H1 (cell line): ENCODE results near the gene FAM114A2. TPM values are rescaled to one million over a fixed set of nuclear protein-coding genes. Genes with fewer than 3 reads are reported as not detected.

ENCODE experiments used
- CTCF ChIA-PET: fragments of 300-600 bp; sonication (Branson Sonifier 250); formaldehyde crosslinking; loops from one replicate; lab custom pipeline; 2021; ENCODE audit not compliant: partially characterized antibody; lab: Charles Lee
- POLR2A ChIA-PET: fragments of 300-600 bp; sonication (Branson Sonifier 250); formaldehyde crosslinking; loops from one replicate; lab custom pipeline; 2021; ENCODE audit warnings: inconsistent platforms; ENCODE audit not compliant: partially characterized antibody; lab: Charles Lee
- DNase-seq, 2 experiments: peaks; one replicate each; pipeline versions ENCODE4 v3.0.0 to v3.0.0-alpha.2; 2010 to 2022; ENCODE audit warnings: low spot score in 2 of 2, low read depth in 1 of 2, mixed read lengths in 1 of 2
- FAIRE-seq: peaks from 2 replicates; lab custom pipeline; 2011; peaks lifted over from hg19 to GRCh38; lab: Jason Lieb, UNC
- H2AFZ ChIP-seq: 2 replicates; pipeline ENCODE4 v1.8.1; 2012; ENCODE audit warnings: low read length, inconsistent platforms
- H2AK5ac ChIP-seq: 2 replicates; pipeline ENCODE4 v1.6.1; 2013; ENCODE audit warnings: low read depth, low read length
- H2BK120ac ChIP-seq: replicated peaks from 2 replicates; pipeline ENCODE3; 2013; ENCODE audit warnings: low read depth, low read length, inconsistent platforms
- H2BK12ac ChIP-seq: 2 replicates; pipeline ENCODE4 v1.6.1; 2013; ENCODE audit warnings: low read depth, low read length
- H2BK15ac ChIP-seq: 2 replicates; pipeline ENCODE4 v1.6.1; 2013; ENCODE audit warnings: low read length
- H2BK20ac ChIP-seq: 2 replicates; pipeline ENCODE4 v1.6.1; 2013; ENCODE audit warnings: low read length
- H2BK5ac ChIP-seq: 2 replicates; pipeline ENCODE4 v1.6.1; 2013; ENCODE audit warnings: low read depth, low read length
- H3K14ac ChIP-seq: 2 replicates; pipeline ENCODE4 v1.6.1; 2013; ENCODE audit warnings: inconsistent platforms; ENCODE audit not compliant: insufficient read length
- H3K18ac ChIP-seq: 2 replicates; pipeline ENCODE4 v1.6.1; 2013; ENCODE audit warnings: low read length; ENCODE audit errors: extremely low read depth
- H3K23ac ChIP-seq: 2 replicates; pipeline ENCODE4 v1.6.1; 2013; ENCODE audit warnings: inconsistent platforms; ENCODE audit not compliant: insufficient read length
- H3K23me2 ChIP-seq: 2 replicates; pipeline ENCODE4 v1.6.1; 2013; ENCODE audit warnings: low read depth, low read length
- H3K27ac ChIP-seq: 2 replicates; pipeline ENCODE4 v1.6.1; 2011; ENCODE audit warnings: low read depth, low read length, inconsistent platforms
- H3K27me3 ChIP-seq, 4 experiments: replicated peaks in 1 of 4; 1 replicate in 1 of 4; 2 replicates in 3 of 4; pipeline versions ENCODE4 v1.6.1 to v1.8.1; 2011 to 2013; ENCODE audit warnings: low read length in 3 of 4, mild to moderate bottlenecking in 3 of 4, inconsistent platforms in 2 of 4, mixed read lengths in 2 of 4, moderate library complexity in 1 of 4; ENCODE audit not compliant: control insufficient read depth in 3 of 4, insufficient read depth in 3 of 4; ENCODE audit errors: extremely low read depth in 1 of 4
- H3K36me3 ChIP-seq, 4 experiments: 2 replicates each; pipeline versions ENCODE4 v1.6.1 to v1.8.1; 2011 to 2013; ENCODE audit warnings: mild to moderate bottlenecking in 4 of 4, low read length in 3 of 4, moderate library complexity in 2 of 4, control low read depth in 1 of 4, inconsistent platforms in 1 of 4; ENCODE audit not compliant: insufficient read depth in 4 of 4, control insufficient read depth in 2 of 4
- H3K4ac ChIP-seq: replicated peaks from 2 replicates; pipeline ENCODE3; 2013; ENCODE audit warnings: low read length, low read depth, mixed read lengths, inconsistent platforms; ENCODE audit not compliant: insufficient read length
- H3K4me1 ChIP-seq, 4 experiments: replicated peaks in 1 of 4; 1 replicate in 1 of 4; 2 replicates in 3 of 4; pipeline versions ENCODE4 v1.6.1 to v1.8.1; 2011 to 2013; ENCODE audit warnings: low read length in 3 of 4, inconsistent platforms in 2 of 4, mixed read lengths in 1 of 4; ENCODE audit not compliant: insufficient read depth in 4 of 4, control insufficient read depth in 3 of 4
- H3K4me2 ChIP-seq, 2 experiments: 2 replicates each; pipeline versions ENCODE4 v1.6.1 to v1.8.1; 2011 to 2013; ENCODE audit warnings: low read depth in 2 of 2, low read length in 2 of 2, control low read depth in 1 of 2, inconsistent platforms in 1 of 2, mild to moderate bottlenecking in 1 of 2; ENCODE audit not compliant: insufficient read depth in 1 of 2
- H3K4me3 ChIP-seq, 4 experiments: fragments of 200-600, 300-600 bp in 1 of 4; sonication (generic), shearing (Covaris generic), sonication (Bioruptor Twin) in 1 of 4; 2 replicates each; pipeline versions ENCODE4 v1.5.1 to v1.8.1; 2011 to 2016; ENCODE audit warnings: low read length in 4 of 4, low read depth in 3 of 4, control low read depth in 2 of 4, inconsistent platforms in 2 of 4, mild to moderate bottlenecking in 2 of 4, mixed read lengths in 1 of 4, moderate library complexity in 1 of 4; ENCODE audit not compliant: insufficient read depth in 2 of 4; ENCODE audit errors: extremely low read depth in 1 of 4
- H3K56ac ChIP-seq: replicated peaks from 2 replicates; pipeline ENCODE3; 2013; ENCODE audit warnings: low read depth, mild to moderate bottlenecking, mixed read lengths, low read length, inconsistent platforms; ENCODE audit not compliant: insufficient read length
- H3K79me1 ChIP-seq: 2 replicates; pipeline ENCODE4 v1.6.1; 2013; ENCODE audit warnings: low read depth, low read length, control low read depth
- H3K79me2 ChIP-seq, 2 experiments: 2 replicates each; pipeline versions ENCODE4 v1.6.1 to v1.8.1; 2012 to 2013; ENCODE audit warnings: low read length in 2 of 2, mild to moderate bottlenecking in 2 of 2, inconsistent platforms in 1 of 2; ENCODE audit not compliant: insufficient read depth in 2 of 2, control insufficient read depth in 1 of 2
- H3K9ac ChIP-seq, 4 experiments: replicated peaks in 1 of 4; 1 replicate in 1 of 4; 2 replicates in 3 of 4; pipeline versions ENCODE4 v1.6.1 to v1.8.1; 2011 to 2013; ENCODE audit warnings: low read depth in 3 of 4, low read length in 3 of 4, control low read depth in 2 of 4, mild to moderate bottlenecking in 2 of 4, moderate library complexity in 2 of 4, inconsistent platforms in 1 of 4; ENCODE audit errors: extremely low read depth in 1 of 4
- H3K9me3 ChIP-seq, 2 experiments: 2 replicates each; pipeline versions ENCODE4 v1.6.1 to v1.8.1; 2012 to 2013; ENCODE audit warnings: mild to moderate bottlenecking in 2 of 2, moderate library complexity in 2 of 2, control low read depth in 1 of 2, inconsistent platforms in 1 of 2, low read depth in 1 of 2, low read length in 1 of 2, mixed read lengths in 1 of 2; ENCODE audit not compliant: insufficient read depth in 2 of 2
- H4K20me1 ChIP-seq, 2 experiments: replicated peaks in 1 of 2; 2 replicates each; pipeline versions ENCODE3 to v1.8.1; 2011 to 2013; ENCODE audit warnings: inconsistent platforms in 2 of 2, low read length in 2 of 2, mild to moderate bottlenecking in 1 of 2; ENCODE audit not compliant: insufficient read depth in 2 of 2, control insufficient read depth in 1 of 2
- H4K5ac ChIP-seq: 2 replicates; pipeline ENCODE4 v1.6.1; 2013; ENCODE audit warnings: low read length, low read depth, mixed read lengths, inconsistent platforms; ENCODE audit not compliant: insufficient read length
- H4K8ac ChIP-seq: 2 replicates; pipeline ENCODE4 v1.8.0; 2013; ENCODE audit warnings: mild to moderate bottlenecking, moderate library complexity, low read length, inconsistent platforms; ENCODE audit not compliant: insufficient read depth; ENCODE audit errors: extremely low read depth
- H4K91ac ChIP-seq: replicated peaks from 2 replicates; pipeline ENCODE3; 2013; ENCODE audit warnings: low read length, mixed read lengths, inconsistent platforms; ENCODE audit not compliant: insufficient read length
- BRCA1 ChIP-seq: IDR thresholded peaks from 2 replicates; pipeline ENCODE4 v1.6.1; 2012; ENCODE audit warnings: low read depth, low read length, improper control_type of control experiment
- SP4 ChIP-seq: IDR thresholded peaks from 2 replicates; pipeline ENCODE4 v1.6.1; 2012; ENCODE audit warnings: low read length, inconsistent platforms
- SUZ12 ChIP-seq: fragments of 200-600 bp; sonication (generic); IDR thresholded peaks from 2 replicates; pipeline ENCODE4 v1.6.1; 2012; ENCODE audit warnings: mild to moderate bottlenecking, inconsistent platforms, low read length, moderate library complexity, mixed read lengths
- YY1 ChIP-seq: IDR thresholded peaks from 2 replicates; pipeline ENCODE4 v1.6.1; 2011; ENCODE audit warnings: low read depth, mild to moderate bottlenecking, low read length
- WGBS, 2 experiments: shearing (Covaris generic) in 1 of 2; methylation state at CpG; one replicate each; pipeline versions ENCODE4 v1.1.6 to v1.1.7; 2013 to 2015; ENCODE audit warnings: low lambda C conversion rate in 2 of 2, mixed read lengths in 2 of 2, inconsistent platforms in 1 of 2, low coverage in 1 of 2, missing lambda C conversion rate in 1 of 2; ENCODE audit not compliant: insufficient replicate concordance in 2 of 2, insufficient coverage in 1 of 2, insufficient read length in 1 of 2; ENCODE audit errors: extremely low coverage in 1 of 2, missing lambda C conversion rate in 1 of 2; 5-methylcytosine and 5-hydroxymethylcytosine counted together
- polyA plus RNA-seq, 7 experiments: library from polyadenylated mRNA; depleted of rRNA in 3 of 7; stranded (reverse) in 5 of 7; unstranded in 2 of 7; fragments of >200 nt in 5 of 7; fragments of 200-250 nt in 2 of 7; gene quantifications; 1 replicate in 5 of 7; 2 replicates in 1 of 7; 4 replicates in 1 of 7; pipeline versions ENCODE4 v1.2.1 to v1.2.3, GENCODE V29; 2011 to 2013; ENCODE audit warnings: missing spikeins in 2 of 7, mixed read lengths in 2 of 7
- total RNA-seq: library from RNA; stranded (reverse); fragmentation: NEBNext Ultra II Directional; extraction: Animal tissue kit (Norgen Biotek cat#: 25700); gene quantifications from 2 replicates; pipeline ENCODE4 v1.2.1, GENCODE V29; 2021
- TF ChIP-seq, protein P1 (sequence below): IDR thresholded peaks from 2 replicates; pipeline ENCODE4 v1.6.1; 2012; ENCODE audit warnings: low read length, inconsistent platforms
- TF ChIP-seq, protein P2 (sequence below), 3 experiments: IDR thresholded peaks; 1 replicate in 2 of 3; 2 replicates in 1 of 3; pipeline versions ENCODE4 v1.5.1 to v1.6.1; 2011; ENCODE audit warnings: low read length in 3 of 3, mild to moderate bottlenecking in 3 of 3, inconsistent platforms in 2 of 3, low read depth in 1 of 3, moderate library complexity in 1 of 3; ENCODE audit not compliant: insufficient read depth in 1 of 3; ENCODE audit errors: control extremely low read depth in 1 of 3

The FAM114A2 gene
- total and polyA plus RNA-seq, 2 of the 8 experiments (the other 6 are each of a cell fraction or from before 2014, with no cell fraction given) = 3.8 to 9.2 TPM

DNA sequence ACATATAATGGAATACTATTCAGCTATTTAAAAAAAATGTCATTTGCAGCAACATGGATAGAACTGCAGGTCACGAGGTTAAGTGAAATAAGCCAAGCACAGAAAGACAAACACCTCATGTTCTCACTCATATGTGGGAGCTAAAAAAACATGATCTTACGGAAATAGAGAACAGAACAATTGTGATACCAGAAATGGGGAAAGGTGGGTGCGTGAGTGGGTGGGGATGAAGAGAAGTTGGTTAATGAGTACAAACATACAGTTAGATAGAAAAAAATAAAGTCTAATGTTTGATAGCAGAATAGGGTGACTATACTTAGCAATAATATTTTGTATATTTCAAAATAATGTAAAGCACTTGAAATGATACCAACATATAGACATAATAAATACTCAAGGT, 38.7 kb downstream of the FAM114A2 start:
- no peak overlapping the region for H2BK5ac ChIP-seq
- H3K4me2 ChIP-seq = no peak overlapping the region
- no peak overlapping the region for H2AK5ac ChIP-seq
- no peak overlapping the region for H3K4me3 ChIP-seq
- no peak for TF ChIP-seq SUZ12
- TF ChIP-seq, protein P1, sequence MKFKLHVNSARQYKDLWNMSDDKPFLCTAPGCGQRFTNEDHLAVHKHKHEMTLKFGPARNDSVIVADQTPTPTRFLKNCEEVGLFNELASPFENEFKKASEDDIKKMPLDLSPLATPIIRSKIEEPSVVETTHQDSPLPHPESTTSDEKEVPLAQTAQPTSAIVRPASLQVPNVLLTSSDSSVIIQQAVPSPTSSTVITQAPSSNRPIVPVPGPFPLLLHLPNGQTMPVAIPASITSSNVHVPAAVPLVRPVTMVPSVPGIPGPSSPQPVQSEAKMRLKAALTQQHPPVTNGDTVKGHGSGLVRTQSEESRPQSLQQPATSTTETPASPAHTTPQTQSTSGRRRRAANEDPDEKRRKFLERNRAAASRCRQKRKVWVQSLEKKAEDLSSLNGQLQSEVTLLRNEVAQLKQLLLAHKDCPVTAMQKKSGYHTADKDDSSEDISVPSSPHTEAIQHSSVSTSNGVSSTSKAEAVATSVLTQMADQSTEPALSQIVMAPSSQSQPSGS = no peak
- TF ChIP-seq SP4 = no peak
- no peak for TF ChIP-seq YY1
- TF ChIP-seq, protein P2, sequence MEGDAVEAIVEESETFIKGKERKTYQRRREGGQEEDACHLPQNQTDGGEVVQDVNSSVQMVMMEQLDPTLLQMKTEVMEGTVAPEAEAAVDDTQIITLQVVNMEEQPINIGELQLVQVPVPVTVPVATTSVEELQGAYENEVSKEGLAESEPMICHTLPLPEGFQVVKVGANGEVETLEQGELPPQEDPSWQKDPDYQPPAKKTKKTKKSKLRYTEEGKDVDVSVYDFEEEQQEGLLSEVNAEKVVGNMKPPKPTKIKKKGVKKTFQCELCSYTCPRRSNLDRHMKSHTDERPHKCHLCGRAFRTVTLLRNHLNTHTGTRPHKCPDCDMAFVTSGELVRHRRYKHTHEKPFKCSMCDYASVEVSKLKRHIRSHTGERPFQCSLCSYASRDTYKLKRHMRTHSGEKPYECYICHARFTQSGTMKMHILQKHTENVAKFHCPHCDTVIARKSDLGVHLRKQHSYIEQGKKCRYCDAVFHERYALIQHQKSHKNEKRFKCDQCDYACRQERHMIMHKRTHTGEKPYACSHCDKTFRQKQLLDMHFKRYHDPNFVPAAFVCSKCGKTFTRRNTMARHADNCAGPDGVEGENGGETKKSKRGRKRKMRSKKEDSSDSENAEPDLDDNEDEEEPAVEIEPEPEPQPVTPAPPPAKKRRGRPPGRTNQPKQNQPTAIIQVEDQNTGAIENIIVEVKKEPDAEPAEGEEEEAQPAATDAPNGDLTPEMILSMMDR (IDR thresholded peaks at IDR 0.05; ENCODE audit: control extremely low read depth in 1 of 3, insufficient read depth in 1 of 3, low read depth in 1 of 3, low read length in 3 of 3) = no peak
- no peak for TF ChIP-seq BRCA1
- no peaks in the 10 kb centered on the region for H3K23me2 ChIP-seq
- H3K27me3 ChIP-seq = no peaks in the 10 kb centered on the region
- no peak overlapping the region for H3K18ac ChIP-seq
- H4K20me1 ChIP-seq = no peaks in the 10 kb centered on the region
- WGBS, 2 experiments = 89 to 100% methylated on average over 1 to 3 of the region's 3 CpGs
- no peak overlapping the region for H3K23ac ChIP-seq
- no peak overlapping the region for H3K4ac ChIP-seq
- FAIRE-seq = no peak
- no peak overlapping the region for H2BK12ac ChIP-seq
- H3K56ac ChIP-seq = no peak overlapping the region
- H3K79me1 ChIP-seq = no peaks in the 10 kb centered on the region
- H3K79me2 ChIP-seq = no peaks in the 10 kb centered on the region
- no peaks in the 10 kb centered on the region; a peak in 1 of 4 replicates for H3K9me3 ChIP-seq
- no peak overlapping the region for H4K5ac ChIP-seq
- H4K91ac ChIP-seq = no peak overlapping the region
- H3K4me1 ChIP-seq = no peaks in the 10 kb centered on the region
- DNase-seq = no peak
- H2BK120ac ChIP-seq = no peak overlapping the region
- no peaks in the 10 kb centered on the region for H3K36me3 ChIP-seq
- H2BK15ac ChIP-seq = no peak overlapping the region
- no peak overlapping the region for H2BK20ac ChIP-seq
- no peak overlapping the region for H3K9ac ChIP-seq
- no peak overlapping the region for H2AFZ ChIP-seq
- H3K27ac ChIP-seq = no peak overlapping the region
- no peak overlapping the region for H4K8ac ChIP-seq
- POLR2A ChIA-PET = no interaction called here
- CTCF ChIA-PET = interaction anchor here (1.0 kb wide), 1 partner anchor 24 kb away, joined by 3 read pairs; no protein-coding TSS in a partner anchor
- H3K14ac ChIP-seq = no peak overlapping the region
